A549 (cell line): ENCODE measurements around the gene GMIP.

Experiments
- CBX2 ChIP-seq: fragments of 200-600 bp; sonication (generic); IDR thresholded peaks from 2 replicates; pipeline ENCODE4 v1.6.1; 2016; ENCODE audit warnings: low read depth, mild to moderate bottlenecking, borderline replicate concordance
- E2F6 ChIP-seq: IDR thresholded peaks from 2 replicates; pipeline ENCODE4 v1.6.1; 2012; ENCODE audit warnings: low read depth, borderline replicate concordance
- EP300 ChIP-seq, 2 experiments: fragments of >200 bp; sonication (Bioruptor Twin); formaldehyde crosslinking; IDR thresholded peaks; 2 replicates in 1 of 2; 3 replicates in 1 of 2; pipeline ENCODE4 v1.6.1; 2016 to 2017
- ESRRA ChIP-seq: fragments of 150-350 bp; IDR thresholded peaks from 2 replicates; pipeline ENCODE4 v1.6.1; 2014; ENCODE audit warnings: mild to moderate bottlenecking, low read length, borderline replicate concordance
- FOSL2 ChIP-seq, 2 experiments: fragments of 450-650 bp in 1 of 2; fragments of >200 bp in 1 of 2; sonication (Bioruptor Twin) in 1 of 2; formaldehyde crosslinking; IDR thresholded peaks; 2 replicates each; pipeline versions ENCODE4 v1.5.0 to v1.6.1; 2016 to 2020; ENCODE audit warnings: mild to moderate bottlenecking in 1 of 2, moderate library complexity in 1 of 2
- JUN ChIP-seq, 2 experiments: fragments of >200 bp; sonication (Bioruptor Twin); formaldehyde crosslinking; IDR thresholded peaks; 2 replicates in 1 of 2; 3 replicates in 1 of 2; pipeline ENCODE4 v1.6.1; 2016 to 2017
- MAX ChIP-seq: IDR thresholded peaks from 2 replicates; pipeline ENCODE4 v1.6.1; 2012
- MYC ChIP-seq: IDR thresholded peaks from 2 replicates; pipeline ENCODE4 v1.6.1; 2012; ENCODE audit warnings: mild to moderate bottlenecking, inconsistent platforms, low read length, improper control_type of control experiment, borderline replicate concordance
- NFE2L2 ChIP-seq: fragments of 150-350 bp; conservative IDR thresholded peaks from 2 replicates; pipeline ENCODE4 v1.6.1; 2014; ENCODE audit warnings: low read length
- ZFP36 ChIP-seq: fragments of 450-650 bp; IDR thresholded peaks from 2 replicates; pipeline ENCODE4 v1.6.1; 2014; ENCODE audit warnings: borderline replicate concordance; ENCODE audit not compliant: partially characterized antibody
- ZNF302 ChIP-seq: fragments of 250-450 bp; sonication (Bioruptor Pico); IDR thresholded peaks from 2 replicates; pipeline ENCODE4 v1.9.0; 2021; ENCODE audit warnings: inconsistent platforms, mild to moderate bottlenecking, moderate library complexity
- TF ChIP-seq, protein P1 (sequence below): fragments of >200 bp; sonication (Bioruptor Twin); formaldehyde crosslinking; IDR thresholded peaks from 3 replicates; pipeline ENCODE4 v1.5.1; 2016
- TF ChIP-seq, protein P2 (sequence below): IDR thresholded peaks from 2 replicates; pipeline ENCODE4 v1.6.1; 2012

- TF ChIP-seq, protein P1, sequence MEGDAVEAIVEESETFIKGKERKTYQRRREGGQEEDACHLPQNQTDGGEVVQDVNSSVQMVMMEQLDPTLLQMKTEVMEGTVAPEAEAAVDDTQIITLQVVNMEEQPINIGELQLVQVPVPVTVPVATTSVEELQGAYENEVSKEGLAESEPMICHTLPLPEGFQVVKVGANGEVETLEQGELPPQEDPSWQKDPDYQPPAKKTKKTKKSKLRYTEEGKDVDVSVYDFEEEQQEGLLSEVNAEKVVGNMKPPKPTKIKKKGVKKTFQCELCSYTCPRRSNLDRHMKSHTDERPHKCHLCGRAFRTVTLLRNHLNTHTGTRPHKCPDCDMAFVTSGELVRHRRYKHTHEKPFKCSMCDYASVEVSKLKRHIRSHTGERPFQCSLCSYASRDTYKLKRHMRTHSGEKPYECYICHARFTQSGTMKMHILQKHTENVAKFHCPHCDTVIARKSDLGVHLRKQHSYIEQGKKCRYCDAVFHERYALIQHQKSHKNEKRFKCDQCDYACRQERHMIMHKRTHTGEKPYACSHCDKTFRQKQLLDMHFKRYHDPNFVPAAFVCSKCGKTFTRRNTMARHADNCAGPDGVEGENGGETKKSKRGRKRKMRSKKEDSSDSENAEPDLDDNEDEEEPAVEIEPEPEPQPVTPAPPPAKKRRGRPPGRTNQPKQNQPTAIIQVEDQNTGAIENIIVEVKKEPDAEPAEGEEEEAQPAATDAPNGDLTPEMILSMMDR, result no peak
- no peak for TF ChIP-seq FOSL2 (IDR thresholded peaks at IDR 0.05)
- TF ChIP-seq FOSL2 (CRISPR knock-in tag; IDR thresholded peaks at IDR 0.05), result no peak
- no peak for TF ChIP-seq NFE2L2
- TF ChIP-seq ZNF302 (CRISPR knock-in tag), result no peak
- TF ChIP-seq MAX, result no peak
- TF ChIP-seq ZFP36, result no peak
- TF ChIP-seq, protein P2, sequence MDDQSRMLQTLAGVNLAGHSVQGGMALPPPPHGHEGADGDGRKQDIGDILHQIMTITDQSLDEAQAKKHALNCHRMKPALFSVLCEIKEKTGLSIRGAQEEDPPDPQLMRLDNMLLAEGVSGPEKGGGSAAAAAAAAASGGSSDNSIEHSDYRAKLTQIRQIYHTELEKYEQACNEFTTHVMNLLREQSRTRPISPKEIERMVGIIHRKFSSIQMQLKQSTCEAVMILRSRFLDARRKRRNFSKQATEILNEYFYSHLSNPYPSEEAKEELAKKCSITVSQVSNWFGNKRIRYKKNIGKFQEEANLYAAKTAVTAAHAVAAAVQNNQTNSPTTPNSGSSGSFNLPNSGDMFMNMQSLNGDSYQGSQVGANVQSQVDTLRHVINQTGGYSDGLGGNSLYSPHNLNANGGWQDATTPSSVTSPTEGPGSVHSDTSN, result no peak
- TF ChIP-seq ESRRA, result no peak
- no peak for TF ChIP-seq JUN (IDR thresholded peaks at IDR 0.05)
- no peak for TF ChIP-seq E2F6
- no peak for TF ChIP-seq CBX2
- no peak for TF ChIP-seq MYC
- no peak for TF ChIP-seq EP300 (IDR thresholded peaks at IDR 0.05)
Observed at GRCh38 chr19:19649580-19649995, 6.1 kb upstream of the GMIP start.
